ENCODE results near the gene CGREF1.

CGREF1 gene

DNA sequence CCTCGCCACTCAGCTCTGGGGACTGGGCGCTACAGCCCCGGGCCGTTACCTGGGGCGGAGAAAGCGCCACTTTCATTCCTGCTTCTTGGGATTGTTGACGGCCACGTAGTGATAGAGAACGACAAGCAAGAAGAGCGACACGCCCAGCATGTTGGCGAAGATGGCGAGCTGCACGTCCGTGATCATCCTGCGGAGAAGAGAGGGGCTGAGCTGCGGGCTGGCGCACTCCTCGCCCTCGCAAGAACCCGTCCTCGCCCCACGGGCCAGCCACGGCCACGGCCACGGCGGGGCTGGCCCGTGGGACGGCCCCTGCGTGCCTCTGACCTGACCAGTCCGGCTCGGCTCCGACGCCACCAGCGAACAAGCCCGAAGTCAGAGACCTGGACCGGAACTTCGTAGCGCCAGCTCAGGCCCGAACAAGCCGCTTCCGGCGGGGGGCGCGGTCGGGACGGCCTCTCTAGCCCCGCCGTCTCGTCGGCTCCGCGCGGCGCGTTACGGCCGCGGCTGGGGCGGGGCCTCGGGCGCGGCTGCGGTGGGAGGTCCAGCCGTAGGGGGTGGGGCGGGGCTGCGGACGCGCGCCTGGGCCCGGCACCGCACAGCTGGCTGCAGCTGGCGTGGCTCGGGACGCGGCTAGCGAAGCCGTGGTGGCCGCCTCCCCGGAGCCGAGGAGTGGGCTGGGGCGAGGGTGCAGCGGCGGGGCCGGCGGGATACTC is 47.5 kb downstream of the CGREF1 start, which contains the start of gene OST4:
TSS of gene OST4 (minus strand) at position 378 of the 713 bp plus-strand sequence.
- no peak for FAIRE-seq

- no peak for FAIRE-seq
Observed at GRCh38 chr2:27070653-27071276, 48.2 kb downstream of the CGREF1 start.

DNA sequence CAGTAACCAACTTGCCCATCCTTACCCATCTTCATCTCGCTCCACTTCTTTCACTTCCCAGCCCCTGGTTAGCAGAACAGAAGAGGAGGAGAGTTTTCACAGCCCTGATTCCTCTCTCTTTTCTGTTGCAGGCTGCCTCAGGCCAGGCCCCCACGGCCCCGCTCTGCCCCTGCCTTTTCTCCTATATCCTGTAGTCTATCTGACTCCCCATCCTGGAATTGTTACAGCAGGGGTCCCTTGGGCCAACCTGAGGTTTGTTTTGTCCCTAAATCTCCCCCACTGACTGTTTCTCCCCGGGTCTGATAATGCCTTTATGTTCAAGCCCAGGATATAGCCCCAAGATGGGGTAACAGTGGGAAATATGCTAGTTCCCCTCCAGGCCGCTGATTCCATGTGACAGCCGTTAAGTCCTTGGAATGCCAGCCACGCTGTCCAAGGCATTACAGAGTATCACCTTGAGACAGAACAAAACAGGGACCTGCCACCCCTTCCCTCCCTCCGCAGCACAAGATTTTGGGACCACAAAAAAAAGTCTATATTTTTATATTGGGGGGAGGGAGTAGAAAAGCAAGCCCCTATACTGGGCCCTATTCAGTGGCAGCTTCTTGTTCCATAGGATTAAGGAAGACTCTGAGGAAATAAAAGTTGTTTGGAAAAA is 48.8 kb downstream of the CGREF1 start:
- FAIRE-seq: no peak

- FAIRE-seq: no peak
Observed at GRCh38 chr2:27069436-27069835, 49.5 kb downstream of the CGREF1 start.

GRCh38 chr2:27067385-27067784 is 51.5 kb downstream of the CGREF1 start:
- no peak for FAIRE-seq

DNA sequence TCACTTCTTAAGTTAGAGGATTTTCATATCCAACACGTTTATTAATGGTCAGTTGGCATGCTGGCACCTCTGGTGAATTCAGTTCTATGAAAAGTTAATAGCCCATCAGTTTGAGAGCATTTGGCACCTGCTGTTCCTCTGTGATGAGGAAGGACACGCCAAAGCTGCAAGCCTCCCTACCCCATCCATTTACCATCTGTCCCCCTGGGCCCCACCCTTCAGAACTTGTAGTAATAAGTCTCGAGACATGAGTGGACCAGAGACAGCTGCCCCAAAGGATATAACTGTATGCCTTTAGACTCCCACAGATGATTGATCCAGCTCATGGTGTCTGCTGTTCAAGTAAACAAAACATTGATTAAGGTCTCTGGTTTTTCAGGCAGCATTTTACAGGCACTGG is 53.8 kb downstream of the CGREF1 start:
- FAIRE-seq: no peak

DNA sequence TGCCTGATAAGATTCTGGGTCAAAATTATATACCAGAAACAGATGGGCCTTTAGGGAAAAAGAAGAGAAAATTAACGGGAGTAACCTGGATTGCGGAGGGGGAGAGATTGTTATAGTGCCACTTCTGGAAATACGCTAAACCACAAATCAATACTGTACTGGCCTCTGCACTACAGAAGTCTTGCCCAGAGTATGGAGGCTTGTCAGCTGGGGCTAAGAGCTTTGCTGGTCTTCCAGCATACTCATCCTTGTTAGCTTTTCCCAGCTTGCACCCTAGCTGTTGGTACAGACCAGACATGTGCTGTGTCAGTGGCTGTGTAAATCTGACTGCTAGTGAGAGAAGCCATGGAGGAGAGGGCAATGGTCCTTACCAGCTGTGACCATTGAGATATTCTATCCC is 58.6 kb downstream of the CGREF1 start:
- FAIRE-seq: no peak

DNA sequence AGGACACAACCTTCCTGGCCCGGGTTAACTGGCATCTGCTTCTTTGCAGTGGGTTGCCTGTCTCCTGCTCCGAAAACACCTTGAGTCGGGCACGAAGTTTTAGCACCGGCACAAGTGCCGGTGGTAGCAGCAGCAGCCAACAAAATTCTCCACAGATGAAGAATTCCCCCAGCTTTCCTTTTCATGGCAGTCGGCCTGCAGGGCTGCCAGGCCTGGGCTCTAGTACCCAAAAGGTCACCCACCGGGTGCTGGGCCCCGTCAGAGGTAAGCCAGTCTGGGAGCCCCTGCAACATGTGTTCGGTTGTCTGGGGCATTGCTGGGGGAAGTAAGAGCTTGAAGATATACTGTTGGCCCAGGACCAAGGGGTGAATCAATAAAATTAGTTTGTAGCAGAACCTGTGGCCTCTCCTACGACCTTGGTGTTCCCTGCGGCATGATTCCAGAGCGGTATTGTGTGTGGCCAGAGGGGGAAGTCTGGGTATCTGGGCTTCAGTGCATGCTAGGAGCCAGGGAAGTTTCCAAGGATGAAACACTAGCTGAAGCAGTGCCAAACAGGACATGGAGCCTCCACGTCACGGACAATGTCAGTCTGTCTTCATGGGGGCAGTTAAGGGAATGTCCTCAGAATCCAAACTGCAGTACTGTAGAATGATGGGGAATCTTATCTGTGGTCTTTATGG is 59.6 kb downstream of the CGREF1 start:
- FAIRE-seq: no peak

- FAIRE-seq: no peak
Observed at GRCh38 chr2:27058210-27058609, 60.7 kb downstream of the CGREF1 start.

DNA sequence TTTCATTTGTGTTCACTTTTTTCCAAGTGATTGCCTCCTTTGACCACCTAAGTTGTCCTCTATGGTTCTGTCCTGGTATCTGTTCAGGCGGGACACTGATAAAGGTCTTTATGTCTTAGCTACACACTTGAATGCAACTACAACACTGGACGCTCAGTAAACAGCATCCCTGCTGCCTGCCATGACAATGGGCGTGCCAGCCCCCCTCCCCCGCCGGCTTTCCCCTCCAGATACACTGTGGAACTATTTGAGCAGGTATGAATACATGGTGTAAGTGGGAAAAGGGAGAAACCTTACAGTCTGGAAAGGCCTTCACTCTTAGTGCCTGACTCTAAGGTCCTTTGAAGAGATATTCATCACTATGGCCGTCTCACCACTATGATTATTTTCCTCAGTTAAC is 61.7 kb downstream of the CGREF1 start:
- no peak for FAIRE-seq

DNA sequence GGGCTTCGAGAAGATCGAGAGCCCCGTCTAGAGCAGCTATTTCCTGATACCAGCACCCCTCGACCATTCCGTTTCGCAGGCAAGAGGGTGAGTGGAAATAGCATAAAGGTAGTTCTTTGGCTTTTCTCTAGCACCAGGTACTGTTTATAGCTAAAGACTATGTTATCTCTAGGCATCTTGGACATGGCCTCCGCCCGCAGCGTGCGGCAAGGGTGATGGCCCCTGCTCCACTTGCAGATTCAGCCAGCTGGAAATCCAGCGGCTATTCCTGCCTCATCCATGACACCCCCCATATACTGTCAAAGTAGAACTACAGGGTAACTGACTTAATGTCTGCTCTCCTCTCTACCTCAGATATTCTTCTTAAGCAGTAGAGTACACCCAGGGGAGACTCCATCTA is 64.2 kb downstream of the CGREF1 start:
- FAIRE-seq: no peak

DNA sequence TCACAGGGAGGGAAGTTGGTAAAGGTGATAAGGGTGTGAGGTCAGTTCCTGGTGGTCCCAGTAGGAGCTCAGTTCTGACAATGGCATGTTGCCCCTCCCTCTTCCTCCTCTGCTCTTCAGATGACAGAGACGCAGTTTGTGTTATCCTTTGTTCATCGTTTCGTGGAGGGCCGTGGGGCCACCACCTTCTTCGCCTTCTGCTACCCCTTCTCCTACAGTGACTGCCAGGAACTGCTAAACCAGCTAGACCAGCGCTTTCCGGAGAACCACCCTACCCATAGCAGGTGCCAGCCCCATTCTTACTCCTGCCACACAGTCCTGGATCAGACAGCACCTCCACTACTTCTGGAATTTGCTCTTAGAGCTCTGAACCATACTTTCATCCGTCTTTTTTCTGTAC is 65.2 kb downstream of the CGREF1 start:
- FAIRE-seq: no peak

DNA sequence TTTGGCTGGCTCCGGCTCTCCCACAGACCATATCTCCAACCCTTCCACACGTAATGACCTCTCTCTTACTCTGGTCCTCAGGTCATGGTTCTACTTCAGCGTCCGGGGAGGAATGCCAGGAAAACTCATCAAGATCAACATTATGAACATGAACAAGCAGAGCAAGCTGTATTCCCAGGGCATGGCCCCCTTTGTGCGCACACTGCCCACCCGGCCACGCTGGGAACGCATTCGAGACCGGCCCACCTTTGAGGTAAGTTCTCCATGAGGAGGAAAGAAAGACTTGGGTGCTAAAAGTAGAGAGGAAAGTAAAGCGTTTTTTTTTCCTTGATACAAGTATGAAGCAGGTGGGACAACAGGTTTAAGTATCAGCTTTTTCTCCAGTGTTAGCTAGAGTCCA is 65.6 kb downstream of the CGREF1 start:
- no peak for FAIRE-seq

DNA sequence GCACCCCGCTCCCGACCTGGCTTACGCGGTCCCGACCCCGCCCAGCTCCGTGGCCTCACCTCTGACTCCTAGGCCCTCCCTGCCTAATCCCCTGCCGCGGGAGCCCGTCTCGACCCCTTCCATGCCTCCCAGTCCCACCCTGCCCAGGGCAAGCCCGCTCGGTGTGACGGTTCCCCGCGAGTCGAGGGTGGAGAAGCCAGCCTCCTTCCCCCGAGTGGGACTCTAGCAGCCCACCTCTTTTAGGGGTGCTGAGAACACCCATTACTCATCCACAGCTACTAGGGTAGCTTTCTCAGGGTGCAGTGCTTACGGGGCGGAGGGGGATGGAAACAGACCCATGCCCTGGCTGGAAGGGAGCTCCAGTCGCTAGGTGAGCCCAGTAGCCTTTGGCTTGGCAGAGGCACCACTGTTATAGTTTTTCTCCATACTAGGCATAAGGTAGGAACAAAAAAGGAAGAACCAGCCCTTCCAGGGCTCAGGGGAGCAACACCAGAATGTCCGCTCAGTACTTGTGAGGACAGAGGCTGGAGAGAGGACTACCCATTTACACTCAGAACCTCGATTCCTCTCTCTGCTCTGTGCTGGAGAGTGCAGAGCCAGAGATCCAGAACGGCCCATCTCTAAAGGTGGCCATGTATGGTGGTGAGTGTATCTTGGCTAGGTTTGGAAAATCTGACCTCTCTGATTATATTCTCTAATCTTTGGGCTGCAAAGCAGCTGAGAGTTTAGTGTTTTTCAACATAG is 66.9 kb downstream of the CGREF1 start:
- FAIRE-seq: no peak

GRCh38 chr2:27050996-27051901 is 67.7 kb downstream of the CGREF1 start, which contains the start of gene AGBL5:
Gene AGBL5, plus strand, starts transcription at chr2:27051668. Its CDS starts 1,291 bp downstream, at chr2:27052959.
- FAIRE-seq: no peak

Measured in A204.1 (cell line).